ENCODE results near the gene SYTL3.
A peak's percentile ranks its signal among the peaks of the same experiment; 100 is the strongest.

SYTL3 gene

GRCh38 chr6:158634695-158635426 lies 15.0 kb upstream of the SYTL3 start:
- WGBS (ENCODE audit: insufficient coverage) = 92% methylated on average over 2 of the region's 6 CpGs
- peak overlapping the region in 1 of 2 experiments; percentile 10 for H3K27ac ChIP-seq (ENCODE audit: insufficient read depth in 1 of 2, low read depth in 1 of 2, low read length in 2 of 2, poor library complexity in 1 of 2, severe bottlenecking in 2 of 2)
- CTCF ChIA-PET = interaction anchor here (0.6 to 1.0 kb wide), 2 partner anchors 57 to 58 kb away, joined by 3 read pairs; no protein-coding TSS in a partner anchor
- H3K27me3 ChIP-seq (replicated peaks in 2 of 5; ENCODE audit: control insufficient read depth in 4 of 5, insufficient read depth in 5 of 5, low read length in 4 of 5) = no peaks in the 10 kb centered on the region
- H3K9me3 ChIP-seq (ENCODE audit: control extremely low read depth in 1 of 5, control insufficient read depth in 4 of 5, insufficient read depth in 2 of 5, low read depth in 1 of 5, low read length in 4 of 5) = no peaks in the 10 kb centered on the region
- peaks cover 0 to 11% (median 0%) of the 10 kb centered on the region in 4 experiments for H3K4me1 ChIP-seq (ENCODE audit: control extremely low read depth in 1 of 4, control insufficient read depth in 4 of 4, insufficient read depth in 4 of 4, low read length in 3 of 4)
- no peak overlapping the region for H3K4me3 ChIP-seq (ENCODE audit: control insufficient read depth in 1 of 7, extremely low read depth in 1 of 7, insufficient read depth in 4 of 7, low read depth in 2 of 7, low read length in 6 of 7)
- DNase-seq = peak in 1 of 3 donors; percentile 37
- POLR2A ChIA-PET = no interaction called here
- H3K36me3 ChIP-seq (ENCODE audit: control insufficient read depth in 4 of 4, insufficient read depth in 4 of 4, low read length in 3 of 4) = peaks cover 14 to 62% (median 40%) of the 10 kb centered on the region in 4 experiments

- CTCF ChIA-PET = interaction anchor here (1.0 kb wide), 1 partner anchor 56 kb away, joined by 3 read pairs; no protein-coding TSS in a partner anchor
- H3K4me1 ChIP-seq (ENCODE audit: control extremely low read depth in 1 of 4, control insufficient read depth in 4 of 4, insufficient read depth in 4 of 4, low read length in 3 of 4) = peaks cover 0 to 11% (median under 1%) of the 10 kb centered on the region in 4 experiments
Observed at GRCh38 chr6:158635427-158636073, 14.3 kb upstream of the SYTL3 start.

GRCh38 chr6:158636778-158637177 lies 13.1 kb upstream of the SYTL3 start:
- Histone ChIP-seq H3K4me1 (ENCODE audit: control extremely low read depth in 1 of 4, control insufficient read depth in 4 of 4, insufficient read depth in 4 of 4, low read length in 3 of 4) (peaks cover 0 to 11% (median 1%) of the 10 kb centered on the region in 4 experiments), H3K4me3 (ENCODE audit: control insufficient read depth in 1 of 7, extremely low read depth in 1 of 7, insufficient read depth in 4 of 7, low read depth in 2 of 7, low read length in 6 of 7) (no peak overlapping the region), H3K27me3 (replicated peaks in 2 of 5; ENCODE audit: control insufficient read depth in 4 of 5, insufficient read depth in 5 of 5, low read length in 4 of 5) (no peaks in the 10 kb centered on the region), H3K36me3 (ENCODE audit: control insufficient read depth in 4 of 4, insufficient read depth in 4 of 4, low read length in 3 of 4) (peaks cover 15 to 50% (median 32%) of the 10 kb centered on the region in 4 experiments), H3K9me3 (ENCODE audit: control extremely low read depth in 1 of 5, control insufficient read depth in 4 of 5, insufficient read depth in 2 of 5, low read depth in 1 of 5, low read length in 4 of 5) (no peaks in the 10 kb centered on the region), H3K27ac (ENCODE audit: insufficient read depth in 1 of 2, low read depth in 1 of 2, low read length in 2 of 2, poor library complexity in 1 of 2, severe bottlenecking in 2 of 2) (no peak overlapping the region)
- POLR2A ChIA-PET = no interaction called here
- 100% methylated on average over 4 of the region's 8 CpGs for WGBS (ENCODE audit: insufficient coverage)
- DNase-seq = no peak
- CTCF ChIA-PET = interaction anchor here (1.6 kb wide), 1 partner anchor 22 kb away, joined by 6 read pairs; no protein-coding TSS in a partner anchor

More at GRCh38 chr6:158635427-158636073, 14.3 kb upstream of the SYTL3 start:
- peaks cover 16 to 59% (median 38%) of the 10 kb centered on the region in 4 experiments for H3K36me3 ChIP-seq (ENCODE audit: control insufficient read depth in 4 of 4, insufficient read depth in 4 of 4, low read length in 3 of 4)
- no peak for DNase-seq
- no peaks in the 10 kb centered on the region for H3K9me3 ChIP-seq (ENCODE audit: control extremely low read depth in 1 of 5, control insufficient read depth in 4 of 5, insufficient read depth in 2 of 5, low read depth in 1 of 5, low read length in 4 of 5)
- H3K27ac ChIP-seq (ENCODE audit: insufficient read depth in 1 of 2, low read depth in 1 of 2, low read length in 2 of 2, poor library complexity in 1 of 2, severe bottlenecking in 2 of 2) = peak overlapping the region in 1 of 2 experiments; percentile 20
- no peak overlapping the region for H3K4me3 ChIP-seq (ENCODE audit: control insufficient read depth in 1 of 7, extremely low read depth in 1 of 7, insufficient read depth in 4 of 7, low read depth in 2 of 7, low read length in 6 of 7)
- WGBS (ENCODE audit: insufficient coverage) = 100% methylated on average over 3 of the region's 7 CpGs
- H3K27me3 ChIP-seq (replicated peaks in 2 of 5; ENCODE audit: control insufficient read depth in 4 of 5, insufficient read depth in 5 of 5, low read length in 4 of 5) = no peaks in the 10 kb centered on the region
- POLR2A ChIA-PET = no interaction called here

- WGBS (ENCODE audit: insufficient coverage) = 80% methylated on average over 1 of the region's 3 CpGs
- CTCF ChIA-PET = interaction anchor here (0.9 to 1.4 kb wide), 6 partner anchors 11 to 494 kb away, joined by 3 to 4 read pairs (median 3); no protein-coding TSS in a partner anchor
- no peak overlapping the region for H3K27ac ChIP-seq (ENCODE audit: insufficient read depth in 1 of 2, low read depth in 1 of 2, low read length in 2 of 2, poor library complexity in 1 of 2, severe bottlenecking in 2 of 2)
- H3K27me3 ChIP-seq (replicated peaks in 2 of 5; ENCODE audit: control insufficient read depth in 4 of 5, insufficient read depth in 5 of 5, low read length in 4 of 5) = no peaks in the 10 kb centered on the region
- H3K4me1 ChIP-seq (ENCODE audit: control extremely low read depth in 1 of 4, control insufficient read depth in 4 of 4, insufficient read depth in 4 of 4, low read length in 3 of 4) = peaks cover 4 to 18% (median 10%) of the 10 kb centered on the region in 4 experiments
- no peak overlapping the region for H3K4me3 ChIP-seq (ENCODE audit: control insufficient read depth in 1 of 7, extremely low read depth in 1 of 7, insufficient read depth in 4 of 7, low read depth in 2 of 7, low read length in 6 of 7)
- POLR2A ChIA-PET = no interaction called here
- H3K9me3 ChIP-seq (ENCODE audit: control extremely low read depth in 1 of 5, control insufficient read depth in 4 of 5, insufficient read depth in 2 of 5, low read depth in 1 of 5, low read length in 4 of 5) = no peaks in the 10 kb centered on the region
- peaks cover 13 to 47% (median 26%) of the 10 kb centered on the region in 4 experiments for H3K36me3 ChIP-seq (ENCODE audit: control insufficient read depth in 4 of 4, insufficient read depth in 4 of 4, low read length in 3 of 4)
- no peak for DNase-seq
Observed at GRCh38 chr6:158638324-158638854, 11.5 kb upstream of the SYTL3 start.

- no peak overlapping the region for H3K27ac ChIP-seq (ENCODE audit: insufficient read depth in 1 of 2, low read depth in 1 of 2, low read length in 2 of 2, poor library complexity in 1 of 2, severe bottlenecking in 2 of 2)
- H3K4me1 ChIP-seq (ENCODE audit: control extremely low read depth in 1 of 4, control insufficient read depth in 4 of 4, insufficient read depth in 4 of 4, low read length in 3 of 4) = peaks cover 4 to 23% (median 15%) of the 10 kb centered on the region in 4 experiments
- no peaks in the 10 kb centered on the region for H3K27me3 ChIP-seq (replicated peaks in 2 of 5; ENCODE audit: control insufficient read depth in 4 of 5, insufficient read depth in 5 of 5, low read length in 4 of 5)
- no peak overlapping the region for H3K4me3 ChIP-seq (ENCODE audit: control insufficient read depth in 1 of 7, extremely low read depth in 1 of 7, insufficient read depth in 4 of 7, low read depth in 2 of 7, low read length in 6 of 7)
- WGBS (ENCODE audit: insufficient coverage) = 94% methylated on average over 3 of the region's 5 CpGs
- H3K9me3 ChIP-seq (ENCODE audit: control extremely low read depth in 1 of 5, control insufficient read depth in 4 of 5, insufficient read depth in 2 of 5, low read depth in 1 of 5, low read length in 4 of 5) = no peaks in the 10 kb centered on the region
- CTCF ChIA-PET = interaction anchor here (1.2 to 1.4 kb wide), 2 partner anchors 66 to 495 kb away, joined by 3 read pairs; no protein-coding TSS in a partner anchor
- no peak for DNase-seq
- H3K36me3 ChIP-seq (ENCODE audit: control insufficient read depth in 4 of 4, insufficient read depth in 4 of 4, low read length in 3 of 4) = peaks cover 12 to 47% (median 25%) of the 10 kb centered on the region in 4 experiments
- POLR2A ChIA-PET = no interaction called here
Observed at GRCh38 chr6:158639056-158639455, 10.8 kb upstream of the SYTL3 start.

GRCh38 chr6:158640519-158640918 lies 9.3 kb upstream of the SYTL3 start:
- Histone ChIP-seq H3K27me3 (replicated peaks in 2 of 5; ENCODE audit: control insufficient read depth in 4 of 5, insufficient read depth in 5 of 5, low read length in 4 of 5) (no peaks in the 10 kb centered on the region), H3K4me1 (ENCODE audit: control extremely low read depth in 1 of 4, control insufficient read depth in 4 of 4, insufficient read depth in 4 of 4, low read length in 3 of 4) (peaks cover 6 to 27% (median 19%) of the 10 kb centered on the region in 4 experiments), H3K27ac (ENCODE audit: insufficient read depth in 1 of 2, low read depth in 1 of 2, low read length in 2 of 2, poor library complexity in 1 of 2, severe bottlenecking in 2 of 2) (no peak overlapping the region), H3K36me3 (ENCODE audit: control insufficient read depth in 4 of 4, insufficient read depth in 4 of 4, low read length in 3 of 4) (peaks cover 11 to 36% (median 22%) of the 10 kb centered on the region in 4 experiments), H3K9me3 (ENCODE audit: control extremely low read depth in 1 of 5, control insufficient read depth in 4 of 5, insufficient read depth in 2 of 5, low read depth in 1 of 5, low read length in 4 of 5) (no peaks in the 10 kb centered on the region), H3K4me3 (ENCODE audit: control insufficient read depth in 1 of 7, extremely low read depth in 1 of 7, insufficient read depth in 4 of 7, low read depth in 2 of 7, low read length in 6 of 7) (no peak overlapping the region)
- WGBS (ENCODE audit: insufficient coverage) = 100% methylated on average over 1 of the region's 2 CpGs
- ChIA-PET CTCF (no interaction called here), POLR2A (no interaction called here)
- no peak for DNase-seq
